PC-3 (cell line): ENCODE measurements around the gene PRRX1. TPM values are rescaled to one million over a fixed set of nuclear protein-coding genes. Genes with fewer than 3 reads are reported as not detected.

Experiments used
- ATAC-seq: fragments of 200-7000 bp; cut with Tn5 transposase; 2 replicates; pipeline ENCODE4 v1.9.1; 2020; ENCODE audit warnings: mild to moderate bottlenecking, moderate library complexity
- BruUV-seq: library from RNA; stranded (reverse); fragments of 400-500 nt; replicated peaks from 2 replicates; lab custom pipeline; 2021; lab: Mats Ljungman, UMichigan
- CTCF ChIA-PET: fragments of 300-600 bp; sonication (Branson Sonifier 250); formaldehyde crosslinking; loops from one replicate; lab custom pipeline; 2022; ENCODE audit warnings: antibody characterized with exemption; lab: Charles Lee
- POLR2A ChIA-PET: fragments of 300-600 bp; sonication (Branson Sonifier 250); formaldehyde crosslinking; loops from one replicate; lab custom pipeline; 2022; ENCODE audit warnings: antibody characterized with exemption; ENCODE audit not compliant: unreplicated experiment; lab: Charles Lee
- DNase-seq: peaks from one replicate; pipeline ENCODE4 v3.0.0-alpha.2; 2015
- H2AFZ ChIP-seq: fragments of 300-600 bp; sonication (generic); 2 replicates; pipeline ENCODE4 v1.6.0; 2016; ENCODE audit warnings: antibody characterized with exemption, low read length
- H3F3A ChIP-seq: fragments of 300-600 bp; sonication (generic); one replicate; pipeline ENCODE4 v1.6.0; 2017; ENCODE audit warnings: antibody characterized with exemption, low read length, control low read depth, mild to moderate bottlenecking; ENCODE audit not compliant: unreplicated experiment
- H3K27ac ChIP-seq: fragments of 300-600 bp; sonication (generic); 2 replicates; pipeline ENCODE4 v1.5.1; 2016; ENCODE audit warnings: mild to moderate bottlenecking, low read length
- H3K27me3 ChIP-seq: fragments of 300-600 bp; sonication (generic); 2 replicates; pipeline ENCODE4 v1.6.1; 2016; ENCODE audit warnings: low read length, mixed read lengths
- H3K36me3 ChIP-seq: fragments of 300-600 bp; sonication (generic); 2 replicates; pipeline ENCODE4 v1.6.1; 2016; ENCODE audit warnings: low read depth, mixed run types, low read length, mixed read lengths
- H3K4me1 ChIP-seq: fragments of 300-600 bp; sonication (generic); 2 replicates; pipeline ENCODE4 v1.5.1; 2016; ENCODE audit warnings: low read length; ENCODE audit not compliant: insufficient read depth
- H3K4me2 ChIP-seq: fragments of 300-600 bp; sonication (generic); 2 replicates; pipeline ENCODE4 v1.6.0; 2016; ENCODE audit warnings: low read length
- H3K4me3 ChIP-seq: fragments of 300-600 bp; sonication (generic); 2 replicates; pipeline ENCODE4 v1.5.1; 2016; ENCODE audit warnings: mild to moderate bottlenecking, low read length, mixed read lengths
- H3K79me2 ChIP-seq: fragments of 300-600 bp; sonication (generic); 2 replicates; pipeline ENCODE4 v1.6.1; 2017; ENCODE audit warnings: low read length, mixed read lengths
- H3K9ac ChIP-seq: fragments of 300-600 bp; sonication (generic); 2 replicates; pipeline ENCODE4 v1.6.0; 2016; ENCODE audit warnings: mild to moderate bottlenecking, low read length
- H3K9me2 ChIP-seq: fragments of 300-600 bp; sonication (generic); replicated peaks from 2 replicates; pipeline ENCODE4 v1.6.1; 2016; ENCODE audit warnings: mixed run types, low read length, mixed read lengths
- H3K9me3 ChIP-seq: fragments of 300-600 bp; sonication (generic); 2 replicates; pipeline ENCODE4 v1.6.1; 2016; ENCODE audit warnings: low read length, mixed read lengths
- H4K20me1 ChIP-seq: fragments of 300-600 bp; sonication (generic); 2 replicates; pipeline ENCODE4 v1.6.1; 2016; ENCODE audit warnings: low read length, mixed read lengths
- EZH2 ChIP-seq: fragments of 300-600 bp; sonication (generic); IDR thresholded peaks from one replicate; pipeline ENCODE4 v1.6.1; 2017; ENCODE audit warnings: antibody characterized with exemption, mild to moderate bottlenecking, low read length; ENCODE audit not compliant: unreplicated experiment
- EZH2phosphoT487 ChIP-seq: fragments of 300-600 bp; sonication (generic); IDR thresholded peaks from 2 replicates; pipeline ENCODE4 v1.6.1; 2018; ENCODE audit warnings: mild to moderate bottlenecking, antibody characterized with exemption, low read length, borderline replicate concordance
- intact Hi-C: fragments of 100-400 bp; cut with micrococcal nuclease; formaldehyde crosslinking; loops from 2 replicates; pipeline ENCODE4 v1.9.0; 2023
- total RNA-seq: library from RNA; depleted of rRNA; stranded (reverse); fragments of >200 nt; gene quantifications from 2 replicates; pipeline ENCODE4 v1.2.3, GENCODE V29; 2014
- TF ChIP-seq, protein P1 (sequence below): fragments of 300-600 bp; sonication (generic); conservative IDR thresholded peaks from 2 replicates; pipeline ENCODE4 v1.5.1; 2017; ENCODE audit warnings: antibody characterized with exemption, low read depth, mild to moderate bottlenecking, low read length

The PRRX1 gene
- total RNA-seq, 1 experiment from 2014 or later, result not detected

DNA sequence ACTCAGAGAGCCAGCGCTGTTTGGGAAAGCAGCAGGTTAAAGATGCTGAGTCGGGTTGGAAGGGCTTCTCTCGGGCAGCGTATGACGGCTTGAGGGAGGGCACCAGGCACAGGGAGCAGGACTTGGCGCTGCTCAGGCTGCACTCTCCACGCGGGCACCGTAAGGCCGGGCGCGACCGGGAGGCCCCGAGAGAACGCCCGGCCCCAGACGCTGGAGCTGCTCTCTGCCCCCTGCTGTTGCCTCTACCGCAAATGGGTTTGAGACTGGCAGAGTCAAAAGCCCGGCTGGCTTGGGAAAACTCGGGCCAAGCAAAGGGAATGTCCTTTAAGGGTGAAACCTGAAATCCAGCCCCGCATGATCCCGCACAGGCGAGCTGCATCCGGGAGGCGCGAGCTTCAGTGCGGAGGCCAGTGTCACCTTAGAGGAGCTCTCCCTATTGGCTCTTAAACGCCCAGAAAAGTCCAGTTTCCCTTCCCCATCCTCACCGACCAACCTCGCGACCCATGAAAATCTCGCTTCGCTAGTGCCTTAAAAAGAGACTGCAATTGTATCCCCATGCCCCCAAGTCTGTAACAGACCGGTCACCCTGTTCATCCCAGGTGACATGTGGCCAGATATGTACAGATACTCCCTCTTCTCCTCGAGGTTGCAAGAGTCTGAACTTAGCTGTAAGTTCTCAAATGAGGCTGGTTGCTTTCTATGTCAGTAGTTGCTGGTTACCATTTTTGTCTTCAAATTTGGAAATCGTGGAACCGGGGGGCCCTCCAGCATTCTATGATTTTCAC lies 1.1 kb downstream of the PRRX1 start:
- POLR2A ChIA-PET, result no interaction called here

GRCh38 chr1:170665629-170666028 lies 1.7 kb downstream of the PRRX1 start:
- intact Hi-C loops, result no loop called here
- BruUV-seq, result no TSS peak
- H3K4me1 ChIP-seq, result no peaks in the 10 kb centered on the region
- H3K79me2 ChIP-seq, result no peaks in the 10 kb centered on the region
- no peak overlapping the region for H3K27ac ChIP-seq
- H3K9ac ChIP-seq, result no peak overlapping the region
- no peaks in the 10 kb centered on the region for H3K9me2 ChIP-seq
- no peaks in the 10 kb centered on the region for H4K20me1 ChIP-seq
- H3K9me3 ChIP-seq, result no peaks in the 10 kb centered on the region
- no peaks in the 10 kb centered on the region for H3F3A ChIP-seq
- ChIA-PET POLR2A (no interaction called here), CTCF (no interaction called here)
- ATAC-seq (no peak), DNase-seq (no peak)
- H3K27me3 ChIP-seq, result peaks cover 19% of the 10 kb centered on the region
- H3K4me3 ChIP-seq, result no peak overlapping the region
- no peaks in the 10 kb centered on the region for H3K36me3 ChIP-seq
- TF ChIP-seq, protein P1, sequence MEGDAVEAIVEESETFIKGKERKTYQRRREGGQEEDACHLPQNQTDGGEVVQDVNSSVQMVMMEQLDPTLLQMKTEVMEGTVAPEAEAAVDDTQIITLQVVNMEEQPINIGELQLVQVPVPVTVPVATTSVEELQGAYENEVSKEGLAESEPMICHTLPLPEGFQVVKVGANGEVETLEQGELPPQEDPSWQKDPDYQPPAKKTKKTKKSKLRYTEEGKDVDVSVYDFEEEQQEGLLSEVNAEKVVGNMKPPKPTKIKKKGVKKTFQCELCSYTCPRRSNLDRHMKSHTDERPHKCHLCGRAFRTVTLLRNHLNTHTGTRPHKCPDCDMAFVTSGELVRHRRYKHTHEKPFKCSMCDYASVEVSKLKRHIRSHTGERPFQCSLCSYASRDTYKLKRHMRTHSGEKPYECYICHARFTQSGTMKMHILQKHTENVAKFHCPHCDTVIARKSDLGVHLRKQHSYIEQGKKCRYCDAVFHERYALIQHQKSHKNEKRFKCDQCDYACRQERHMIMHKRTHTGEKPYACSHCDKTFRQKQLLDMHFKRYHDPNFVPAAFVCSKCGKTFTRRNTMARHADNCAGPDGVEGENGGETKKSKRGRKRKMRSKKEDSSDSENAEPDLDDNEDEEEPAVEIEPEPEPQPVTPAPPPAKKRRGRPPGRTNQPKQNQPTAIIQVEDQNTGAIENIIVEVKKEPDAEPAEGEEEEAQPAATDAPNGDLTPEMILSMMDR, result no peak
- no peak for TF ChIP-seq EZH2phosphoT487
- TF ChIP-seq EZH2, result no peak
- no peak overlapping the region for H2AFZ ChIP-seq
- H3K4me2 ChIP-seq, result no peak overlapping the region

More for the DNA sequence above, 1.1 kb downstream of the PRRX1 start:
- Histone ChIP-seq H3K4me2 (no peak overlapping the region), H3K9ac (no peak overlapping the region), H2AFZ (no peak overlapping the region), H3K27ac (no peak overlapping the region), H3K4me1 (no peaks in the 10 kb centered on the region), H3K9me2 (no peaks in the 10 kb centered on the region), H3K36me3 (no peaks in the 10 kb centered on the region), H3F3A (no peaks in the 10 kb centered on the region), H3K79me2 (no peaks in the 10 kb centered on the region), H4K20me1 (no peaks in the 10 kb centered on the region), H3K27me3 (peaks cover 13% of the 10 kb centered on the region), H3K4me3 (no peak overlapping the region), H3K9me3 (no peaks in the 10 kb centered on the region)
- TF ChIP-seq EZH2phosphoT487, result no peak
- TF ChIP-seq EZH2, result no peak
- DNase-seq (no peak), ATAC-seq (no peak)
- intact Hi-C loops, result no loop called here
- BruUV-seq, result no TSS peak
- CTCF ChIA-PET, result no interaction called here

- ATAC-seq (no peak), DNase-seq (no peak)
- H3K36me3 ChIP-seq, result no peaks in the 10 kb centered on the region
- POLR2A ChIA-PET, result no interaction called here
- H3K4me3 ChIP-seq, result no peak overlapping the region
- no TSS peak for BruUV-seq
- H3K9me3 ChIP-seq, result no peaks in the 10 kb centered on the region
- no peak overlapping the region for H2AFZ ChIP-seq
- H3K9ac ChIP-seq, result no peak overlapping the region
- no peaks in the 10 kb centered on the region for H3K9me2 ChIP-seq
- no peak overlapping the region for H3K4me2 ChIP-seq
- intact Hi-C loops, result no loop called here
- H3F3A ChIP-seq, result no peaks in the 10 kb centered on the region
- no peaks in the 10 kb centered on the region for H3K4me1 ChIP-seq
- TF ChIP-seq, protein P1, result no peak
- TF ChIP-seq EZH2 (no peak), EZH2phosphoT487 (no peak)
- H4K20me1 ChIP-seq, result no peaks in the 10 kb centered on the region
- no peaks in the 10 kb centered on the region for H3K79me2 ChIP-seq
- CTCF ChIA-PET, result no interaction called here
- no peak overlapping the region for H3K27ac ChIP-seq
- peaks cover 29% of the 10 kb centered on the region for H3K27me3 ChIP-seq
Measured at GRCh38 chr1:170666541-170667254, 2.8 kb downstream of the PRRX1 start.
